Heart right ventricle (tissue), 16 donors: ENCODE results near the gene PTPRU. TPM values are rescaled to one million over a fixed set of nuclear protein-coding genes. Genes with fewer than 3 reads are reported as not detected.

Experiments
- ATAC-seq, 8 donors: fragments of 200-7000 bp; cut with Tn5 transposase; one replicate each; pipeline ENCODE4 v1.9.1; 2020; ENCODE audit warnings: mild to moderate bottlenecking in 8 of 8, moderate library complexity in 8 of 8, moderate number of reproducible peaks in 1 of 8
- DNase-seq, 2 donors: peaks; one replicate each; pipeline ENCODE4 v3.0.0-alpha.2; 2020
- H3K27ac ChIP-seq, 10 donors: fragments of 200-600 bp; sonication (generic) in 2 of 10; one replicate each; pipeline versions ENCODE4 v1.5.0 to v1.8.0; 2020 to 2022; ENCODE audit warnings: mild to moderate bottlenecking in 3 of 10
- H3K27me3 ChIP-seq, 7 donors: fragments of 200-600 bp; one replicate each; pipeline ENCODE4 v1.8.0; 2021 to 2022; ENCODE audit warnings: mild to moderate bottlenecking in 2 of 7
- H3K36me3 ChIP-seq, 9 donors: fragments of 200-600 bp; sonication (generic) in 1 of 9; one replicate each; pipeline versions ENCODE4 v1.5.0 to v1.8.0; 2020 to 2022; ENCODE audit warnings: mild to moderate bottlenecking in 2 of 9
- H3K4me1 ChIP-seq, 9 donors: fragments of 200-600 bp; sonication (generic) in 1 of 9; one replicate each; pipeline versions ENCODE4 v1.5.0 to v1.8.0; 2020 to 2022; ENCODE audit warnings: mild to moderate bottlenecking in 4 of 9
- H3K4me3 ChIP-seq, 10 donors: fragments of 200-600 bp; sonication (generic) in 2 of 10; one replicate each; pipeline versions ENCODE4 v1.5.0 to v1.8.0; 2020 to 2022; ENCODE audit warnings: mild to moderate bottlenecking in 7 of 10, moderate library complexity in 2 of 10
- H3K9me3 ChIP-seq, 11 donors: fragments of 200-600 bp in 10 of 11; sonication (generic) in 2 of 11; one replicate each; pipeline versions ENCODE4 v1.5.0 to v1.8.0; 2013 to 2022; ENCODE audit warnings: mild to moderate bottlenecking in 2 of 11, control low read depth in 1 of 11, moderate library complexity in 1 of 11
- CTCF ChIP-seq, 9 donors: fragments of 200-600 bp; sonication (generic) in 2 of 9; IDR thresholded peaks; one replicate each; pipeline versions ENCODE4 v1.5.0 to v1.8.0; 2021 to 2022; ENCODE audit warnings: antibody characterized with exemption in 9 of 9, mild to moderate bottlenecking in 5 of 9, moderate library complexity in 1 of 9
- WGBS, 2 donors: extraction: QIAGEN DNeasy Blood & Tissue Kit; methylation state at CpG; one replicate each; pipeline ENCODE4 v1.1.7; 2013; ENCODE audit warnings: inconsistent platforms in 1 of 2; 5-methylcytosine and 5-hydroxymethylcytosine counted together
- intact Hi-C, 10 donors: fragments of 100-400 bp; cut with DNase I; formaldehyde crosslinking; loops; one replicate each; pipeline versions ENCODE4 v1.11.1 to v1.14.2; 2022
- polyA plus RNA-seq, 2 donors: library from polyadenylated mRNA; stranded (reverse); fragments of 200-250 nt; gene quantifications; one replicate each; pipeline ENCODE4 v1.2.3, GENCODE V29; 2013
- total RNA-seq, 10 donors: library from RNA; stranded (reverse); fragmentation: NEBNext Ultra II Directional in 3 of 10; extraction: Animal tissue kit (Norgen Biotek cat#: 25700) in 3 of 10; gene quantifications; one replicate each; pipeline versions ENCODE4 v1.2.1 to v1.2.4, GENCODE V29; 2021 to 2023
- donor health status: Arrhythmogenic right ventricular cardiomyopathy.
- donor health status: ischemic (EF 13 %, LVEDD 7.1; RV severe dilation, severe dysfunction).
- donor health status: healthy with polysubstance abuse.
- donor health status: DM: no; HTN: yes; CAD: no.
- donor health status: DM: no; HTN: no; CAD: no.
- donor health status: ischemic (EF 25% LVEDD 6.9; RV normal size, moderate dysfunction).
- donor health status: ischemic (EF 25% LVEDD 5.7; RV mildly dilated, moderate dysfunction).
- donor health status: healthy.
- donor health status: DM: yes; HTN: yes; CAD: no.
- donor health status: Ischemic cardiomyopathy.
- donor health status: ischemic (EF 35%, LVEDD 5.7; RV mildly dilated, moderate dysfunction).
- donor health status: nonischemic (EF 11% LVEDD 7.7; RV severe dilation, severe dysfunction).
- donor health status: DM: yes; HTN: yes; CAD: no.
- donor health status: PGD.
- donor health status: ischemic (EF 29% LVEDD 5.4; RV normal size, mild dysfunction).
- donor health status: nonischemic (EF 23%, LVEDD 6.1; RV moderate dilation, normal function).

The PTPRU gene
- total and polyA plus RNA-seq, 12 donors: 8.6 to 29.8 (median 14.5) TPM

DNA sequence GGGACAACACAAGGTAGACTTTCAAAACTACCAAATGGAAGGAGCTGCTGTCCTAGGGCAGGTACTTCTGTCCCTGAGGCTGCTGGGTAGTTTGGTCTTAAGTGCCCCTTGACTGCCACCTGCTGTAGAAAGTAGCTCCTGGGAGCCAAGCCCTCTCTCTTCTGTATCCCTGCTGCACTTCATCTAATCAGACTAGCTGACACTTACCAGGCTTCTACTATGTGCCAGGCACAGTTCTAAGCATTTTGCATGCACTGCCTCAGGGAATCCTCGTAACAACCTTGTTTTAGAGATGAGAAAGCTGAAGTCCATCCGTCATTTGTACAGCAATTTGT lies 38.8 kb upstream of the PTPRU start:
- peak in 5 of 8 donors; percentile 50 to 70 (median 52) for ATAC-seq
- 78 to 82% methylated on average over 2 of the region's 2 CpGs for WGBS, 2 donors
- H3K4me3 ChIP-seq: no peak overlapping the region
- H3K27me3 ChIP-seq: no peaks in the 10 kb centered on the region
- no peaks in the 10 kb centered on the region for H3K9me3 ChIP-seq
- intact Hi-C loops: loop anchor here in 1 of 10 donors (10.0 kb wide), 1 partner anchor 403 kb away; no protein-coding TSS in a partner anchor
- DNase-seq: no peak
- H3K27ac ChIP-seq: no peak overlapping the region
- peaks cover 0 to 97% (median 11%) of the 10 kb centered on the region in 9 donors for H3K36me3 ChIP-seq
- H3K4me1 ChIP-seq: peaks cover 3 to 11% (median 8%) of the 10 kb centered on the region in 9 donors
- TF ChIP-seq CTCF (IDR thresholded peaks at IDR 0.05): peak in 7 of 9 donors; percentile 20 to 52 (median 43)

- Histone ChIP-seq H3K4me3 (no peak overlapping the region), H3K4me1 (peaks cover 3 to 15% (median 11%) of the 10 kb centered on the region in 9 donors), H3K9me3 (no peaks in the 10 kb centered on the region), H3K27ac (no peak overlapping the region), H3K36me3 (peaks cover 0 to 93% (median 11%) of the 10 kb centered on the region in 9 donors), H3K27me3 (no peaks in the 10 kb centered on the region)
- TF ChIP-seq CTCF (IDR thresholded peaks at IDR 0.05): no peak
- intact Hi-C loops: loop anchor here in 1 of 10 donors (10.0 kb wide), 1 partner anchor 403 kb away; no protein-coding TSS in a partner anchor
- ATAC-seq: no peak
- WGBS, 2 donors: 91 to 97% methylated on average over 12 of the region's 12 CpGs
- no peak for DNase-seq
These were observed 38.3 kb upstream of the PTPRU start for GRCh38 chr1:29197993-29198392.

DNA sequence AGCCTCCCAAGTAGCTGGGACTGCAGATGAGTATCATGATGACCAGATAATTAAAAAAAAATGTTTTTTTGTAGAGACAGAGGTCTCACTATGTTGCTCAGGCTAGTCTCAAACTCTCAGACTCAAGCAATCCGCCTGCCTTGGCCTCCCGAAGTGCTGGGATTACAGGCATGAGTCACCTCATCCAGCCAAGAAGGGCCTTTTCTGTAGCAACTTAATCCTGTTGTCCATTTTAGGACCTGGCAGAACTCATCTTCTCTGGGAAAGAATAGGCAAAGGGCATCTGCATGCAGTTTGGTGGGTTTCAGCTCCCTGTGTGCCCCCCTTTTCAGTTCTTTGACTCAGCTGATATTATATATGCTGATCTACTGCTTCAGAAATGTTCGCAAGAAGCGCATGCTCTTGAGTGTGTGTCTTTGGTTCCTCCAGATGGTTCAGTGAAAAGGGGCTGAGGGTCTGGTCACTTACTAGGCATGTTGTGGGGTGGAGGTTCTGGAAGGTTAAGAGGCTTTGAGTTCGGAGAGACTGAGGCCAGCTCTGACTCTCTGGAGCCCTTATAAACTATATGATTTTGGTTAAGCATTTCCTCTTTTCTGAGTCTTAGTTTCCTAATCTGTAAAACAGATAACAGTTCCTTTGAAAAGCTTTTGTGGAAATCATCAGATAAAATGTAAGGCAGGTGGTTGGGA lies 35.3 kb upstream of the PTPRU start:
- Histone ChIP-seq H3K9me3 (no peaks in the 10 kb centered on the region), H3K36me3 (peaks cover 0 to 92% (median 18%) of the 10 kb centered on the region in 9 donors), H3K4me1 (peaks cover 3 to 16% (median 11%) of the 10 kb centered on the region in 9 donors), H3K27me3 (no peaks in the 10 kb centered on the region), H3K4me3 (no peak overlapping the region), H3K27ac (peak overlapping the region in 1 of 10 donors; percentile 83)
- TF ChIP-seq CTCF (IDR thresholded peaks at IDR 0.05): no peak
- 95 to 99% methylated on average over 5 of the region's 5 CpGs for whole genome bisulfite sequencing, 2 donors
- DNase-seq (no peak), ATAC-seq (no peak)
- intact Hi-C loops: loop anchor here (5.0 to 10.0 kb wide), 10 partner anchors 156 to 419 kb away; no protein-coding TSS in a partner anchor

DNA sequence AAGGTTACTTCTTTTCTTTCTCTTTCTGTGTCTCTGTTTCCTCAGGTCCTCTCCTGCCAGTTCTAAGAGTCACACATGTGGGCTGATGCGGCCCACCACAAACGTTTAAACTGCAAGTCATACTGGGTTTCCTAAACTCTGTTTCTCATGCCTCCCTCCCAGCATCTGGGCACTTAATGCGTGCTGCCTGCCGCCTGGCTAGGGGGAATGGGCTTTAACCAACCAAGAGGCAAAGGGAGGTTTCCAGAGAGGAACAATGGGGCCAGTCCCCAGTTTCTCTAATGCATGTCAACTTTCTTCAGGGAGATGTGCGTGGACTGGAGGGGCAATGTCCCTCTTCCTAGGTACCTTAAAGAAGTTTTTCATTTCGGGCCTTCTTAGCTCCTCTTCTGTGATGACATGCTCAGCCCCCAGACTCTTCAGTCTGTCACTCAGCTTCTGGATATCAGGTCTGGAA lies 34.7 kb upstream of the PTPRU start:
- no peak for TF ChIP-seq CTCF (IDR thresholded peaks at IDR 0.05)
- peaks cover 3 to 16% (median 11%) of the 10 kb centered on the region in 9 donors for H3K4me1 ChIP-seq
- H3K27ac ChIP-seq: peak overlapping the region in 8 of 10 donors; percentile 64 to 83 (median 78)
- DNase-seq (no peak), ATAC-seq (no peak)
- peaks cover 0 to 92% (median 22%) of the 10 kb centered on the region in 9 donors for H3K36me3 ChIP-seq
- no peak overlapping the region for H3K4me3 ChIP-seq
- H3K27me3 ChIP-seq: no peaks in the 10 kb centered on the region
- WGBS, 2 donors: 88 to 92% methylated on average over 6 of the region's 6 CpGs
- no peaks in the 10 kb centered on the region for H3K9me3 ChIP-seq
- intact Hi-C loops: loop anchor here (2.0 to 10.0 kb wide), 14 partner anchors 19 to 419 kb away; no protein-coding TSS in a partner anchor
